ENCODE measurements around the gene DNHD1.

DNA sequence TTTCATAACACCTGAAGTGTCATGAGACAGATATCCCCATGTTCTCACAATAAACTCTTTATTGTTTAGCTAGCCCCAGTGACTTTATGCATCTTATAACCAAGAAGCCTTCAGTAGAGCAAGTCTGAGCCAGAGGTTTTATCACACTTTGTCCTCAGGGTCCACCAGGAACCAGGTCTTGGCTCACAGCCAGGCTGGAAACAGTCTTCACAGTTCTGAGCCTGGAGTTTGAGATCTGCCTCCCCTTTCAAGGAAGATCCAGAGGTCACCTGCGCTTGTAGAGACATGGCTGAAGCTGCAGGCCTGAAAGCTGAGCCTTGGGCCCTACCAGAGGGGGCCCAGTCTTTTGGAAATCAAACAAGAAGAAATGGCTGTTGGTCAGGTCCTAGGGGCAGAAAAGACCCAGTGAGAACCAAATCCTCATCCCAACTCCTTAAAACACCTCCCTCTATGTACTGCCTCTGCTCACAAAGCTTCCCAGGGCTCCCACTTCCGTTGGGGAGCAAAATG, 102.9 kb downstream of the DNHD1 start:
- TF ChIP-seq, protein P1, sequence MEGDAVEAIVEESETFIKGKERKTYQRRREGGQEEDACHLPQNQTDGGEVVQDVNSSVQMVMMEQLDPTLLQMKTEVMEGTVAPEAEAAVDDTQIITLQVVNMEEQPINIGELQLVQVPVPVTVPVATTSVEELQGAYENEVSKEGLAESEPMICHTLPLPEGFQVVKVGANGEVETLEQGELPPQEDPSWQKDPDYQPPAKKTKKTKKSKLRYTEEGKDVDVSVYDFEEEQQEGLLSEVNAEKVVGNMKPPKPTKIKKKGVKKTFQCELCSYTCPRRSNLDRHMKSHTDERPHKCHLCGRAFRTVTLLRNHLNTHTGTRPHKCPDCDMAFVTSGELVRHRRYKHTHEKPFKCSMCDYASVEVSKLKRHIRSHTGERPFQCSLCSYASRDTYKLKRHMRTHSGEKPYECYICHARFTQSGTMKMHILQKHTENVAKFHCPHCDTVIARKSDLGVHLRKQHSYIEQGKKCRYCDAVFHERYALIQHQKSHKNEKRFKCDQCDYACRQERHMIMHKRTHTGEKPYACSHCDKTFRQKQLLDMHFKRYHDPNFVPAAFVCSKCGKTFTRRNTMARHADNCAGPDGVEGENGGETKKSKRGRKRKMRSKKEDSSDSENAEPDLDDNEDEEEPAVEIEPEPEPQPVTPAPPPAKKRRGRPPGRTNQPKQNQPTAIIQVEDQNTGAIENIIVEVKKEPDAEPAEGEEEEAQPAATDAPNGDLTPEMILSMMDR (IDR thresholded peaks at IDR 0.05; ENCODE audit: poor library complexity): no peak
- no peak for TF ChIP-seq EZH2phosphoT487 (IDR thresholded peaks at IDR 0.05; ENCODE audit: low read depth, severe bottlenecking, unreplicated experiment)
- no peak for TF ChIP-seq EZH2 (IDR thresholded peaks at IDR 0.05; ENCODE audit: borderline replicate concordance)

All from hepatocyte (in vitro differentiated cells).